GM23338 (cell line): Measurements from ENCODE around the gene PRKCH.

ENCODE experiments used
- CTCF ChIP-seq, 2 experiments: fragments of 200-600 bp in 1 of 2; sonication (generic) in 1 of 2; conservative IDR thresholded peaks; 2 replicates each; pipeline versions ENCODE4 v1.5.1 to v1.6.1; 2016 to 2017; ENCODE audit warnings: antibody characterized with exemption in 2 of 2, low read depth in 2 of 2, mild to moderate bottlenecking in 2 of 2, moderate library complexity in 1 of 2
- POLR2AphosphoS5 ChIP-seq: IDR thresholded peaks from 2 replicates; pipeline ENCODE4 v1.6.1; 2016; ENCODE audit warnings: antibody characterized with exemption, low read depth
- STAT1 ChIP-seq: IDR thresholded peaks from one replicate; pipeline ENCODE4 v1.6.1; 2016; ENCODE audit warnings: antibody characterized with exemption; ENCODE audit not compliant: unreplicated experiment

- no peak for TF ChIP-seq CTCF (conservative IDR thresholded peaks at IDR 0.05; ENCODE audit: low read depth in 2 of 2)
- TF ChIP-seq POLR2AphosphoS5: no peak
- TF ChIP-seq STAT1: no peak
These were observed 200.4 kb downstream of the PRKCH start for GRCh38 chr14:61521773-61522172.
